Panc1 (cell line): Measurements from ENCODE around the gene ARL5A. TPM values are rescaled to one million over a fixed set of nuclear protein-coding genes. Genes with fewer than 3 reads are reported as not detected.

ENCODE experiments used
- ATAC-seq: fragments of 200-7000 bp; cut with Tn5 transposase; 2 replicates; pipeline ENCODE4 v1.9.1; 2020; ENCODE audit warnings: mild to moderate bottlenecking, moderate library complexity
- BruUV-seq: library from RNA; stranded (reverse); fragments of 400-500 nt; replicated peaks from 2 replicates; lab custom pipeline; 2021; lab: Mats Ljungman, UMichigan
- CTCF ChIA-PET: fragments of 300-600 bp; sonication (Branson Sonifier 250); formaldehyde crosslinking; loops from one replicate; lab custom pipeline; 2022; ENCODE audit warnings: antibody characterized with exemption; lab: Charles Lee
- POLR2A ChIA-PET: fragments of 300-600 bp; sonication (Branson Sonifier 250); formaldehyde crosslinking; loops from one replicate; lab custom pipeline; 2022; ENCODE audit warnings: antibody characterized with exemption; lab: Charles Lee
- DNase-seq: peaks from one replicate; pipeline ENCODE4 v3.0.0-alpha.2; 2010; ENCODE audit warnings: low read depth, low spot score
- H3K27ac ChIP-seq: 2 replicates; pipeline ENCODE4 v1.5.1; 2011; ENCODE audit warnings: mild to moderate bottlenecking, low read length, inconsistent platforms
- H3K27me3 ChIP-seq: fragments of 200-500 bp; sonication (Bioruptor generic); 2 replicates; pipeline ENCODE4 v1.6.0; 2014; ENCODE audit warnings: low read length, inconsistent platforms; ENCODE audit not compliant: control insufficient read depth, insufficient read depth
- H3K36me3 ChIP-seq: fragments of 200-500 bp; sonication (Bioruptor generic); 2 replicates; pipeline ENCODE4 v1.5.1; 2014; ENCODE audit warnings: inconsistent platforms, mild to moderate bottlenecking, low read length, moderate library complexity; ENCODE audit not compliant: control insufficient read depth, insufficient read depth
- H3K4me1 ChIP-seq: 2 replicates; pipeline ENCODE4 v1.5.1; 2011; ENCODE audit warnings: inconsistent platforms, mild to moderate bottlenecking, low read length, moderate library complexity; ENCODE audit not compliant: control insufficient read depth, insufficient read depth
- H3K4me3 ChIP-seq, 2 experiments: 2 replicates each; pipeline ENCODE4 v1.5.1; 2011 to 2012; ENCODE audit warnings: low read depth in 2 of 2, low read length in 2 of 2, mild to moderate bottlenecking in 2 of 2, inconsistent platforms in 1 of 2, moderate library complexity in 1 of 2
- H3K9me3 ChIP-seq: fragments of 200-500 bp; sonication (Bioruptor generic); 2 replicates; pipeline ENCODE4 v1.5.1; 2014; ENCODE audit warnings: low read depth, mild to moderate bottlenecking, inconsistent platforms, low read length, moderate library complexity; ENCODE audit not compliant: control insufficient read depth, insufficient read depth
- POLR2AphosphoS5 ChIP-seq: IDR thresholded peaks from 2 replicates; pipeline ENCODE4 v1.6.1; 2012; ENCODE audit warnings: mild to moderate bottlenecking, low read depth, low read length, moderate library complexity
- SIN3A ChIP-seq: IDR thresholded peaks from 2 replicates; pipeline ENCODE4 v1.6.1; 2012; ENCODE audit warnings: low read depth, mild to moderate bottlenecking, low read length, moderate library complexity, borderline replicate concordance; ENCODE audit not compliant: insufficient read depth
- TCF7L2 ChIP-seq: IDR thresholded peaks from 2 replicates; pipeline ENCODE4 v1.6.1; 2011; ENCODE audit warnings: mild to moderate bottlenecking, low read depth, low read length, inconsistent platforms
- in situ Hi-C: cut with HindIII; loops from 2 replicates; pipeline ENCODE4 v1.10.0; 2016; ENCODE audit warnings: low sequenced_read_pairs, low pct_unique_long_range_greater_than_20kb
- intact Hi-C: fragments of 100-400 bp; cut with micrococcal nuclease; formaldehyde crosslinking; loops from one replicate; pipeline ENCODE4 v1.10.0; 2022; ENCODE audit not compliant: unreplicated experiment
- total RNA-seq: library from RNA; stranded (reverse); gene quantifications from one replicate; pipeline ENCODE4 v1.2.1, GENCODE V29; 2021; ENCODE audit not compliant: unreplicated experiment
- TF ChIP-seq, protein P1 (sequence below): fragments of 450-650 bp; IDR thresholded peaks from 2 replicates; pipeline ENCODE4 v1.5.1; 2017; ENCODE audit warnings: mild to moderate bottlenecking
- TF ChIP-seq, protein P2 (sequence below), 2 experiments: IDR thresholded peaks; 2 replicates each; pipeline ENCODE4 v1.6.1; 2011 to 2012; ENCODE audit warnings: low read depth in 2 of 2, control low read depth in 1 of 2, low read length in 1 of 2, mild to moderate bottlenecking in 1 of 2, moderate library complexity in 1 of 2; ENCODE audit not compliant: insufficient read depth in 1 of 2

Gene ARL5A
- total RNA-seq, 1 experiment from 2014 or later = 47.5 TPM

DNA sequence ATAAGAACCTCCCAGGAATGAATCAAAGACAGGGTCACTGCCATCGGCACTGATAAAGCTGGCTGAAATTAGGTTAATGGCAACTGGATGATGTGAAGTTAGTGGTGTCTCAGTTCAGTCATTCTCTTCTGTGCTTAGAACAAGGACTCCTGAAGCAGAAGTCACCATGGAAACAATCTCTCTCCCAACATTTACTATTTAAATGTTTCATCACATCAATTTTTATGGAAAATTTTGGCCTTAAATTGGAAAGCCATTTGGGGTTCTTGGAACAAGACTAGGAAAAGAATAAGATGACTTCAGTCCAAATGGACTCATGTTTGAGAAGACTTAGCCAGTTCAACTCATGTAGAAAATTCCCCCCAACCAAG, 15.5 kb upstream of the ARL5A start:
- CTCF ChIA-PET = no interaction called here
- no peaks in the 10 kb centered on the region for H3K36me3 ChIP-seq
- no peaks in the 10 kb centered on the region for H3K9me3 ChIP-seq
- no peak for DNase-seq
- TF ChIP-seq TCF7L2 = no peak
- TF ChIP-seq SIN3A = no peak
- TF ChIP-seq POLR2AphosphoS5 = no peak
- TF ChIP-seq, protein P1, sequence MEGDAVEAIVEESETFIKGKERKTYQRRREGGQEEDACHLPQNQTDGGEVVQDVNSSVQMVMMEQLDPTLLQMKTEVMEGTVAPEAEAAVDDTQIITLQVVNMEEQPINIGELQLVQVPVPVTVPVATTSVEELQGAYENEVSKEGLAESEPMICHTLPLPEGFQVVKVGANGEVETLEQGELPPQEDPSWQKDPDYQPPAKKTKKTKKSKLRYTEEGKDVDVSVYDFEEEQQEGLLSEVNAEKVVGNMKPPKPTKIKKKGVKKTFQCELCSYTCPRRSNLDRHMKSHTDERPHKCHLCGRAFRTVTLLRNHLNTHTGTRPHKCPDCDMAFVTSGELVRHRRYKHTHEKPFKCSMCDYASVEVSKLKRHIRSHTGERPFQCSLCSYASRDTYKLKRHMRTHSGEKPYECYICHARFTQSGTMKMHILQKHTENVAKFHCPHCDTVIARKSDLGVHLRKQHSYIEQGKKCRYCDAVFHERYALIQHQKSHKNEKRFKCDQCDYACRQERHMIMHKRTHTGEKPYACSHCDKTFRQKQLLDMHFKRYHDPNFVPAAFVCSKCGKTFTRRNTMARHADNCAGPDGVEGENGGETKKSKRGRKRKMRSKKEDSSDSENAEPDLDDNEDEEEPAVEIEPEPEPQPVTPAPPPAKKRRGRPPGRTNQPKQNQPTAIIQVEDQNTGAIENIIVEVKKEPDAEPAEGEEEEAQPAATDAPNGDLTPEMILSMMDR = no peak
- TF ChIP-seq, protein P2, sequence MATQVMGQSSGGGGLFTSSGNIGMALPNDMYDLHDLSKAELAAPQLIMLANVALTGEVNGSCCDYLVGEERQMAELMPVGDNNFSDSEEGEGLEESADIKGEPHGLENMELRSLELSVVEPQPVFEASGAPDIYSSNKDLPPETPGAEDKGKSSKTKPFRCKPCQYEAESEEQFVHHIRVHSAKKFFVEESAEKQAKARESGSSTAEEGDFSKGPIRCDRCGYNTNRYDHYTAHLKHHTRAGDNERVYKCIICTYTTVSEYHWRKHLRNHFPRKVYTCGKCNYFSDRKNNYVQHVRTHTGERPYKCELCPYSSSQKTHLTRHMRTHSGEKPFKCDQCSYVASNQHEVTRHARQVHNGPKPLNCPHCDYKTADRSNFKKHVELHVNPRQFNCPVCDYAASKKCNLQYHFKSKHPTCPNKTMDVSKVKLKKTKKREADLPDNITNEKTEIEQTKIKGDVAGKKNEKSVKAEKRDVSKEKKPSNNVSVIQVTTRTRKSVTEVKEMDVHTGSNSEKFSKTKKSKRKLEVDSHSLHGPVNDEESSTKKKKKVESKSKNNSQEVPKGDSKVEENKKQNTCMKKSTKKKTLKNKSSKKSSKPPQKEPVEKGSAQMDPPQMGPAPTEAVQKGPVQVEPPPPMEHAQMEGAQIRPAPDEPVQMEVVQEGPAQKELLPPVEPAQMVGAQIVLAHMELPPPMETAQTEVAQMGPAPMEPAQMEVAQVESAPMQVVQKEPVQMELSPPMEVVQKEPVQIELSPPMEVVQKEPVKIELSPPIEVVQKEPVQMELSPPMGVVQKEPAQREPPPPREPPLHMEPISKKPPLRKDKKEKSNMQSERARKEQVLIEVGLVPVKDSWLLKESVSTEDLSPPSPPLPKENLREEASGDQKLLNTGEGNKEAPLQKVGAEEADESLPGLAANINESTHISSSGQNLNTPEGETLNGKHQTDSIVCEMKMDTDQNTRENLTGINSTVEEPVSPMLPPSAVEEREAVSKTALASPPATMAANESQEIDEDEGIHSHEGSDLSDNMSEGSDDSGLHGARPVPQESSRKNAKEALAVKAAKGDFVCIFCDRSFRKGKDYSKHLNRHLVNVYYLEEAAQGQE (IDR thresholded peaks at IDR 0.05; ENCODE audit: insufficient read depth in 1 of 2, low read depth in 2 of 2, low read length in 1 of 2) = no peak
- POLR2A ChIA-PET = no interaction called here
- in situ Hi-C loops = no loop called here
- BruUV-seq = no TSS peak
- peaks cover 3% of the 10 kb centered on the region; the same call in 1 of the 2 replicates for H3K27me3 ChIP-seq
- no peak for ATAC-seq
- intact Hi-C loops = no loop called here
- H3K4me1 ChIP-seq = no peaks in the 10 kb centered on the region
- no peak overlapping the region for H3K27ac ChIP-seq
- H3K4me3 ChIP-seq = no peak overlapping the region

DNA sequence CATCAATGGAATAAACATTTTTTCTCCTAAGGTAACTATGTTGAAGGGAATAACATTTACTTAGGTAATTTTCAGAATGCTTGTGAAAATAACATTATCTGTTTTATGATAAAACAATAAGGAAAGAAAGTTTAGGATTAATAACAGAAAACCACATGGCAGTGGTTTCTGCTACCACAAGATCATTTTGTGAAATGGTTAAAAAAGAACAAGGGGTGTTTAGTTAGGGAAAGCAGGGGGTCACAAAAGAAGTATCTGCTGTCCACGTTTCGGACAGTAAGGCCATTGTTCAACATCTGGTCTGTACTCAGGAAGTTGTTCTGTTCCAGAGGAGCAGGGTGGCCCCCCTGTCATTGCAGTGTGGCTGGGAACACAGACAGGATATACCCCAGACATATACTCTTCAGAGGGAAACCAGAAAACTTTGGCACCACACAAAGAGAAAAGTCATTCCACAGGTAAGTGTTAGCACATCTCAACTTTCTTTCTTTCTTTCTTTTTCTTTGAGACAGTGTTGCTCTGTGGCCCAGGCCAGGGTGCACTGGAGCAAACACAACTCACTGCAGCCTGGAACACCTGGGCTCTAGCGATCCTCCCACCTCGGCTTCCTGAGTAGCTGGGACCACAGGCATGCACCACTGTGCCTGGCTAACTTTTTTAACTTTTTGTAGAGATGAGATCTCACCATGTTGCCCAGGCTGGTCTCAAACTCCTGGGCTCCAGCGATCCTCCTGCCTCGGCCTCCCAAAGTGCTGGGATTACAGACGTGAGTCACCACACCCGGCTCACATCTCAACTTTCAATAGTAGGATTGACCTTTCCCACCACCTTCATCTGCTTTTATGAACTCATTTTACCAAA, 14.8 kb upstream of the ARL5A start:
- Histone ChIP-seq H3K27ac (no peak overlapping the region), H3K36me3 (no peaks in the 10 kb centered on the region), H3K4me1 (no peaks in the 10 kb centered on the region), H3K9me3 (no peaks in the 10 kb centered on the region), H3K4me3 (no peak overlapping the region), H3K27me3 (no peaks in the 10 kb centered on the region; the same call in 1 of the 2 replicates)
- intact Hi-C loops = no loop called here
- ChIA-PET CTCF (no interaction called here), POLR2A (no interaction called here)
- no peak for DNase-seq
- ATAC-seq = no peak
- in situ Hi-C loops = no loop called here
- BruUV-seq = no TSS peak
- TF ChIP-seq POLR2AphosphoS5 = no peak
- TF ChIP-seq, protein P1 = no peak
- TF ChIP-seq TCF7L2 = no peak
- TF ChIP-seq, protein P2 (IDR thresholded peaks at IDR 0.05; ENCODE audit: insufficient read depth in 1 of 2, low read depth in 2 of 2, low read length in 1 of 2) = no peak
- no peak for TF ChIP-seq SIN3A
